OCI-LY1 (cell line): Measurements from ENCODE around the gene MROH9.
A peak's percentile ranks its signal among the peaks of the same experiment; 100 is the strongest.

Source experiments
- EZH2 ChIP-seq: fragments of 200-600 bp; sonication (generic), shearing (Covaris generic); IDR thresholded peaks from 2 replicates; pipeline ENCODE4 v1.8.0; 2017; ENCODE audit warnings: borderline replicate concordance, mixed run types, mild to moderate bottlenecking, antibody characterized with exemption, low read length, moderate library complexity, mixed read lengths
- TF ChIP-seq, protein P1 (sequence below): fragments of 200-600 bp; sonication (generic), shearing (Covaris generic); IDR thresholded peaks from 2 replicates; pipeline ENCODE4 v1.5.1; 2017; ENCODE audit warnings: mild to moderate bottlenecking, antibody characterized with exemption, low read length, moderate library complexity, mixed read lengths

DNA sequence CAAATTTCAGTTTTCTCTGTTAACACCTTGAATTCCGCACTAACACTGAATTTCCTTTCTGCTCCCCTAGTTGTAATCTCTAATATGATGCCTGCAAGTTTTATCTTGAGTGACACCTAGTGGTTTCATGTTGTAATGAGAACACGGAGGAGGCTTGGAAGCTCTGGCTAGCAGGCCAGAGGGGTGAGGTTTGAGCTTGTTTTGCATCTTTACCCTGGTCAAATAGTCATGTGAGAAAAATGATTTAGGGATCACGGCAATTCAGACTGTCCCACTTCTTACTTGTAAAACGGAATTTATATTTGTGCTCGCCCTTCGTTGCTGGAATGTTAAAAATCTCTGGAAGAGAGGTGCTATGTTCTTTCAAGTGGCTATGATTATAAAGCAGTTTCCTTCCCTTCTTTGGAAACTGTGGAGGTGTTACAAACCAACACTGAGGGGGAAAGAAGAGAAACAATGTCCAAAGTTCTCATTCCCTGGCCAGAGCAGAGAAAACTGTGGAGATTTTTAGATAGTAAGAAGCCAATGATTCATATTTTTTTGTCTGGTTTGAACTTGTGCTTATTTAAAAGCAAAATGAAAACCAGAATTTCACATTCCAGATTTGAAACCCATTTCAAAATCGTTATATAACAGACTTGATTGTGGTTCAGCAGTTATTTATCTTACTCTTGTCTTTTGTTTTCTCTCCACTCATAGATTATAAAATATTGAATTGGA lies 5.3 kb upstream of the MROH9 start:
- TF ChIP-seq, protein P1, sequence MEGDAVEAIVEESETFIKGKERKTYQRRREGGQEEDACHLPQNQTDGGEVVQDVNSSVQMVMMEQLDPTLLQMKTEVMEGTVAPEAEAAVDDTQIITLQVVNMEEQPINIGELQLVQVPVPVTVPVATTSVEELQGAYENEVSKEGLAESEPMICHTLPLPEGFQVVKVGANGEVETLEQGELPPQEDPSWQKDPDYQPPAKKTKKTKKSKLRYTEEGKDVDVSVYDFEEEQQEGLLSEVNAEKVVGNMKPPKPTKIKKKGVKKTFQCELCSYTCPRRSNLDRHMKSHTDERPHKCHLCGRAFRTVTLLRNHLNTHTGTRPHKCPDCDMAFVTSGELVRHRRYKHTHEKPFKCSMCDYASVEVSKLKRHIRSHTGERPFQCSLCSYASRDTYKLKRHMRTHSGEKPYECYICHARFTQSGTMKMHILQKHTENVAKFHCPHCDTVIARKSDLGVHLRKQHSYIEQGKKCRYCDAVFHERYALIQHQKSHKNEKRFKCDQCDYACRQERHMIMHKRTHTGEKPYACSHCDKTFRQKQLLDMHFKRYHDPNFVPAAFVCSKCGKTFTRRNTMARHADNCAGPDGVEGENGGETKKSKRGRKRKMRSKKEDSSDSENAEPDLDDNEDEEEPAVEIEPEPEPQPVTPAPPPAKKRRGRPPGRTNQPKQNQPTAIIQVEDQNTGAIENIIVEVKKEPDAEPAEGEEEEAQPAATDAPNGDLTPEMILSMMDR, result peak; percentile 78
- no peak for TF ChIP-seq EZH2
